H9 (cell line): Measurements from ENCODE around the gene MACROH2A1. TPM values are rescaled to one million over a fixed set of nuclear protein-coding genes. Genes with fewer than 3 reads are reported as not detected.

ENCODE experiments used
- DNase-seq: peaks from one replicate; pipeline ENCODE4 v3.0.0-alpha.2; 2017
- H2AFZ ChIP-seq: one replicate; pipeline ENCODE4 v1.6.1; 2013; ENCODE audit warnings: mild to moderate bottlenecking, low read length, control low read depth, moderate library complexity
- H2AK5ac ChIP-seq: 2 replicates; pipeline ENCODE4 v1.6.1; 2013; ENCODE audit warnings: low read length, control low read depth, mixed read lengths; ENCODE audit not compliant: insufficient read length
- H2BK120ac ChIP-seq: one replicate; pipeline ENCODE4 v1.6.1; 2013; ENCODE audit warnings: low read depth, mild to moderate bottlenecking, low read length, control low read depth, inconsistent platforms; ENCODE audit not compliant: poor library complexity, severe bottlenecking
- H2BK12ac ChIP-seq: 2 replicates; pipeline ENCODE4 v1.6.1; 2013; ENCODE audit warnings: low read length, control low read depth, mixed read lengths, low read depth; ENCODE audit not compliant: insufficient read length
- H2BK15ac ChIP-seq: 2 replicates; pipeline ENCODE4 v1.6.1; 2013; ENCODE audit warnings: low read depth, low read length, control low read depth
- H2BK20ac ChIP-seq: one replicate; pipeline ENCODE4 v1.6.1; 2013; ENCODE audit warnings: low read depth, mild to moderate bottlenecking, low read length, control low read depth, inconsistent platforms; ENCODE audit not compliant: poor library complexity, severe bottlenecking
- H2BK5ac ChIP-seq: 2 replicates; pipeline ENCODE4 v1.6.1; 2013; ENCODE audit warnings: low read length, control low read depth, mixed read lengths; ENCODE audit not compliant: insufficient read length
- H3K14ac ChIP-seq: 2 replicates; pipeline ENCODE4 v1.6.1; 2013; ENCODE audit warnings: low read length, control low read depth; ENCODE audit not compliant: insufficient read depth
- H3K18ac ChIP-seq: 2 replicates; pipeline ENCODE4 v1.6.1; 2013; ENCODE audit warnings: low read depth, mild to moderate bottlenecking, mixed read lengths, low read length, control low read depth; ENCODE audit not compliant: insufficient read length
- H3K23ac ChIP-seq: 2 replicates; pipeline ENCODE4 v1.6.1; 2013; ENCODE audit warnings: low read length, control low read depth, mixed read lengths, low read depth; ENCODE audit not compliant: insufficient read length
- H3K23me2 ChIP-seq: 2 replicates; pipeline ENCODE4 v1.6.1; 2013; ENCODE audit warnings: low read depth, mild to moderate bottlenecking, mixed read lengths, low read length, control low read depth; ENCODE audit not compliant: insufficient read length, poor library complexity, severe bottlenecking
- H3K27ac ChIP-seq: 2 replicates; pipeline ENCODE4 v1.5.1; 2013; ENCODE audit warnings: low read length, control low read depth, mixed read lengths, low read depth; ENCODE audit not compliant: insufficient read length
- H3K27me3 ChIP-seq: 2 replicates; pipeline ENCODE4 v1.6.1; 2013; ENCODE audit warnings: low read length, control low read depth, inconsistent platforms; ENCODE audit not compliant: insufficient read depth
- H3K4ac ChIP-seq: 2 replicates; pipeline ENCODE4 v1.6.1; 2013; ENCODE audit warnings: low read depth, mild to moderate bottlenecking, control low read depth, inconsistent platforms, low read length, moderate library complexity
- H3K4me1 ChIP-seq: 2 replicates; pipeline ENCODE4 v1.6.1; 2013; ENCODE audit warnings: low read length, control low read depth, inconsistent platforms; ENCODE audit not compliant: insufficient read depth
- H3K4me2 ChIP-seq: 2 replicates; pipeline ENCODE4 v1.6.1; 2013; ENCODE audit warnings: low read length, control low read depth, mixed read lengths; ENCODE audit not compliant: insufficient read length, insufficient read depth
- H3K56ac ChIP-seq: 2 replicates; pipeline ENCODE4 v1.6.1; 2013; ENCODE audit warnings: low read depth, mild to moderate bottlenecking, mixed read lengths, low read length, control low read depth; ENCODE audit not compliant: insufficient read length
- H3K79me1 ChIP-seq: 2 replicates; pipeline ENCODE4 v1.6.1; 2013; ENCODE audit warnings: low read depth, mild to moderate bottlenecking, moderate library complexity, low read length, control low read depth, inconsistent platforms; ENCODE audit not compliant: insufficient read depth, poor library complexity, severe bottlenecking
- H3K79me2 ChIP-seq: 2 replicates; pipeline ENCODE4 v1.6.1; 2013; ENCODE audit warnings: low read length, control low read depth, inconsistent platforms; ENCODE audit not compliant: insufficient read depth
- H3K9ac ChIP-seq: 2 replicates; pipeline ENCODE4 v1.6.1; 2013; ENCODE audit warnings: low read length, control low read depth, mixed read lengths; ENCODE audit not compliant: insufficient read length; ENCODE audit errors: extremely low read depth
- H3K9me3 ChIP-seq: one replicate; pipeline ENCODE4 v1.6.1; 2013; ENCODE audit warnings: low read depth, low read length, inconsistent platforms; ENCODE audit not compliant: control insufficient read depth
- H3T11ph ChIP-seq: one replicate; pipeline ENCODE4 v1.6.1; 2013; ENCODE audit warnings: mild to moderate bottlenecking, low read length, control low read depth, inconsistent platforms
- H4K20me1 ChIP-seq: one replicate; pipeline ENCODE4 v1.6.1; 2013; ENCODE audit not compliant: control insufficient read depth, insufficient read length, insufficient read depth
- H4K5ac ChIP-seq: 2 replicates; pipeline ENCODE4 v1.6.1; 2013; ENCODE audit warnings: low read depth, mild to moderate bottlenecking, mixed read lengths, low read length, control low read depth; ENCODE audit not compliant: insufficient read length
- H4K8ac ChIP-seq: replicated peaks from 2 replicates; pipeline ENCODE4 v1.6.1; 2013; ENCODE audit warnings: low read length, control low read depth, mixed read lengths, low read depth; ENCODE audit not compliant: insufficient read length
- H4K91ac ChIP-seq: 2 replicates; pipeline ENCODE4 v1.6.1; 2013; ENCODE audit warnings: low read depth, mild to moderate bottlenecking, moderate library complexity, mixed read lengths, low read length, control low read depth; ENCODE audit not compliant: insufficient read length
- H3K27ac Mint-ChIP-seq, 3 experiments: 2 replicates in 2 of 3; 3 replicates in 1 of 3; pipeline ENCODE4 v1.8.0; 2020 to 2021; ENCODE audit warnings: mixed read lengths in 3 of 3, mild to moderate bottlenecking in 1 of 3, moderate library complexity in 1 of 3
- H3K27me3 Mint-ChIP-seq: 2 replicates; pipeline ENCODE4 v1.8.0; 2021; ENCODE audit warnings: low read depth, mild to moderate bottlenecking, moderate library complexity, mixed read lengths
- H3K36me3 Mint-ChIP-seq, 3 experiments: 2 replicates in 2 of 3; 3 replicates in 1 of 3; pipeline ENCODE4 v1.8.0; 2020 to 2021; ENCODE audit warnings: low read depth in 3 of 3, mixed read lengths in 3 of 3; ENCODE audit not compliant: insufficient read depth in 1 of 3
- H3K4me1 Mint-ChIP-seq, 2 experiments: 2 replicates each; pipeline ENCODE4 v1.8.0; 2020; ENCODE audit warnings: mixed read lengths in 2 of 2
- H3K4me3 Mint-ChIP-seq, 2 experiments: 2 replicates in 1 of 2; 3 replicates in 1 of 2; pipeline ENCODE4 v1.8.0; 2020 to 2021; ENCODE audit warnings: mild to moderate bottlenecking in 2 of 2, mixed read lengths in 2 of 2, moderate library complexity in 1 of 2
- H3K9me3 Mint-ChIP-seq, 2 experiments: 2 replicates in 1 of 2; 3 replicates in 1 of 2; pipeline ENCODE4 v1.8.0; 2020; ENCODE audit warnings: mild to moderate bottlenecking in 2 of 2, mixed read lengths in 2 of 2, moderate library complexity in 1 of 2
- WGBS: extraction: QIAGEN DNeasy Blood & Tissue Kit; methylation state at CpG from one replicate; pipeline ENCODE4 v1.1.7; 2013; ENCODE audit warnings: missing lambda C conversion rate, low lambda C conversion rate, mixed read lengths; ENCODE audit not compliant: insufficient read length; ENCODE audit errors: extremely low coverage; 5-methylcytosine and 5-hydroxymethylcytosine counted together
- total RNA-seq: library from RNA; stranded (reverse); gene quantifications from 2 replicates; pipeline ENCODE4 v1.2.1, GENCODE V29; 2021
- TF ChIP-seq, protein P1 (sequence below): fragments of 200-600 bp; sonication (generic); conservative IDR thresholded peaks from 3 replicates; pipeline ENCODE4 v1.8.0; 2021; ENCODE audit warnings: antibody characterized with exemption, mild to moderate bottlenecking

The MACROH2A1 gene
- total RNA-seq, 1 experiment from 2014 or later: 111 TPM

DNA sequence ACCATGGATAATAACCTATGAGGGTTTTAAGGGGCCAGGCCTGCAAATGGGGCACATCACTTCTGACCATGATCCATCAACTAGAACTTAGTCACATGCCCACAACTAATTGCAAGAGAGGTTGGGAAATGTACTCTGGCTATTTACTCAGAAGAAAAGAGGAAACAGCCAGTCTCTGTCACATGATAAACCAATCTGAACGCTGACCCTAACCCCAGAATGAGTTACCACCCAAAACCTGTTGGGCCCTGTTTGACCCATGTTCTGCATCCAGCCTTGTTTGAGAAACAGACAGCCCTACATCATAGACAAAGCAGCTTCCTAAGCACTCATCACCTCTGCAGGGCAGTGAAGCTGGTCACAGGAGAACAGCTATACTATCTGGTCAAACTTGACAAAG lies 5.8 kb downstream of the MACROH2A1 start:
- Mint-ChIP-seq H3K27me3 (peaks cover 39% of the 10 kb centered on the region), H3K36me3 (peaks cover 5 to 28% (median 11%) of the 10 kb centered on the region in 3 experiments; a peak in 6 of 7 replicates), H3K9me3 (no peaks in the 10 kb centered on the region), H3K4me3 (no peak overlapping the region), H3K27ac (no peak overlapping the region), H3K4me1 (peaks cover 19 to 35% of the 10 kb centered on the region in 2 experiments)
- no CpG with 5 or more reads among the region's 1 CpG for WGBS
- Histone ChIP-seq H4K5ac (no peak overlapping the region), H2BK15ac (no peak overlapping the region), H3K18ac (no peak overlapping the region), H2BK12ac (no peak overlapping the region), H3T11ph (no peak overlapping the region), H3K23me2 (peaks cover 3% of the 10 kb centered on the region), H2AFZ (no peak overlapping the region), H3K4me1 (peaks cover 4% of the 10 kb centered on the region; the same call in 1 of the 2 replicates), H4K8ac (no peak overlapping the region), H3K79me1 (peaks cover 8% of the 10 kb centered on the region), H2BK5ac (no peak overlapping the region), H3K27ac (no peak overlapping the region), H3K4me2 (no peak overlapping the region), H2BK120ac (no peak overlapping the region), H2BK20ac (no peak overlapping the region), H3K9me3 (no peaks in the 10 kb centered on the region), H2AK5ac (no peak overlapping the region), H3K27me3 (no peaks in the 10 kb centered on the region; the same call in 1 of the 2 replicates), H4K91ac (no peak overlapping the region), H3K9ac (no peak overlapping the region), H3K14ac (no peak overlapping the region), H3K79me2 (peaks cover 16% of the 10 kb centered on the region; the same call in 1 of the 2 replicates), H4K20me1 (no peaks in the 10 kb centered on the region), H3K56ac (no peak overlapping the region), H3K23ac (no peak overlapping the region), H3K4ac (no peak overlapping the region)
- TF ChIP-seq, protein P1, sequence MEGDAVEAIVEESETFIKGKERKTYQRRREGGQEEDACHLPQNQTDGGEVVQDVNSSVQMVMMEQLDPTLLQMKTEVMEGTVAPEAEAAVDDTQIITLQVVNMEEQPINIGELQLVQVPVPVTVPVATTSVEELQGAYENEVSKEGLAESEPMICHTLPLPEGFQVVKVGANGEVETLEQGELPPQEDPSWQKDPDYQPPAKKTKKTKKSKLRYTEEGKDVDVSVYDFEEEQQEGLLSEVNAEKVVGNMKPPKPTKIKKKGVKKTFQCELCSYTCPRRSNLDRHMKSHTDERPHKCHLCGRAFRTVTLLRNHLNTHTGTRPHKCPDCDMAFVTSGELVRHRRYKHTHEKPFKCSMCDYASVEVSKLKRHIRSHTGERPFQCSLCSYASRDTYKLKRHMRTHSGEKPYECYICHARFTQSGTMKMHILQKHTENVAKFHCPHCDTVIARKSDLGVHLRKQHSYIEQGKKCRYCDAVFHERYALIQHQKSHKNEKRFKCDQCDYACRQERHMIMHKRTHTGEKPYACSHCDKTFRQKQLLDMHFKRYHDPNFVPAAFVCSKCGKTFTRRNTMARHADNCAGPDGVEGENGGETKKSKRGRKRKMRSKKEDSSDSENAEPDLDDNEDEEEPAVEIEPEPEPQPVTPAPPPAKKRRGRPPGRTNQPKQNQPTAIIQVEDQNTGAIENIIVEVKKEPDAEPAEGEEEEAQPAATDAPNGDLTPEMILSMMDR: no peak
- no peak for DNase-seq
